Cardiac fibroblast (primary cell): ENCODE measurements around the gene SLC36A2.

Source experiments
- DNase-seq, 2 donors: peaks; one replicate each; pipeline versions ENCODE4 v3.0.0 to v3.0.0-alpha.2; 2010; ENCODE audit warnings: low read depth in 2 of 2
- H3K4me3 ChIP-seq, 2 donors: replicated peaks in 1 of 2; 1 replicate in 1 of 2; 2 replicates in 1 of 2; pipeline ENCODE4 v1.5.1; 2011; ENCODE audit warnings: low read depth in 2 of 2, low read length in 2 of 2, mild to moderate bottlenecking in 2 of 2, moderate library complexity in 1 of 2
- CTCF ChIP-seq: IDR thresholded peaks from one replicate; pipeline ENCODE4 v1.5.1; 2011; ENCODE audit warnings: low read depth, mild to moderate bottlenecking, low read length, inconsistent platforms

The SLC36A2 gene

GRCh38 chr5:151281001-151281639 lies 66.2 kb downstream of the SLC36A2 start:
- H3K4me3 ChIP-seq = no peak overlapping the region
- TF ChIP-seq CTCF = no peak
- DNase-seq = no peak

- no peak for TF ChIP-seq CTCF
- H3K4me3 ChIP-seq = no peak overlapping the region
- DNase-seq = no peak
Observed at GRCh38 chr5:151280443-151280842, 66.9 kb downstream of the SLC36A2 start.

GRCh38 chr5:151278845-151279244 lies 68.5 kb downstream of the SLC36A2 start:
- no peak overlapping the region for H3K4me3 ChIP-seq
- TF ChIP-seq CTCF = no peak
- no peak for DNase-seq

- no peak overlapping the region for H3K4me3 ChIP-seq
- no peak for TF ChIP-seq CTCF
- DNase-seq = no peak
Observed at GRCh38 chr5:151275803-151276202, 71.6 kb downstream of the SLC36A2 start.

- no peak for TF ChIP-seq CTCF
- DNase-seq = no peak
- H3K4me3 ChIP-seq = no peak overlapping the region
Observed at GRCh38 chr5:151274666-151275065, 72.7 kb downstream of the SLC36A2 start.

- TF ChIP-seq CTCF = no peak
- no peak for DNase-seq
- no peak overlapping the region for H3K4me3 ChIP-seq
Observed at GRCh38 chr5:151271336-151271735, 76.0 kb downstream of the SLC36A2 start.

GRCh38 chr5:151270599-151270998 lies 76.8 kb downstream of the SLC36A2 start:
- DNase-seq = peak in 1 of 2 donors; percentile 90

More at GRCh38 chr5:151270599-151270998, 76.8 kb downstream of the SLC36A2 start:
- H3K4me3 ChIP-seq = no peak overlapping the region
- no peak for TF ChIP-seq CTCF
